ENCODE data around the gene SNPH.

Gene SNPH

GRCh38 chr20:1265226-1265915 is 723 bp upstream of the SNPH start:
- DNase-seq: no peak

GRCh38 chr20:1265916-1266166 is 253 bp upstream of the SNPH start:
- no peak for DNase-seq

- DNase-seq: no peak
Measured at GRCh38 chr20:1267161-1267560, 1.1 kb downstream of the SNPH start.

- no peak for DNase-seq
Measured at GRCh38 chr20:1267809-1268374, 1.8 kb downstream of the SNPH start.

GRCh38 chr20:1269235-1269634 is 3.1 kb downstream of the SNPH start:
- no peak for DNase-seq

- no peak for DNase-seq
Measured at GRCh38 chr20:1269850-1270249, 3.8 kb downstream of the SNPH start.

GRCh38 chr20:1272368-1273100 is 6.4 kb downstream of the SNPH start:
- no peak for DNase-seq

- DNase-seq: no peak
Measured at GRCh38 chr20:1273366-1273765, 7.3 kb downstream of the SNPH start.

GRCh38 chr20:1274485-1275311 is 8.6 kb downstream of the SNPH start:
- peak; percentile 44 for DNase-seq

- DNase-seq: no peak
Measured at GRCh38 chr20:1275919-1276318, 9.8 kb downstream of the SNPH start.

- DNase-seq: no peak
Measured at GRCh38 chr20:1277529-1278322, 11.6 kb downstream of the SNPH start.

- DNase-seq: no peak
Measured at GRCh38 chr20:1278993-1279392, 12.9 kb downstream of the SNPH start.

- no peak for DNase-seq
Measured at GRCh38 chr20:1280195-1281102, 14.4 kb downstream of the SNPH start.

GRCh38 chr20:1281279-1282057 is 15.4 kb downstream of the SNPH start:
- peak; percentile 81 for DNase-seq

GRCh38 chr20:1282966-1283365 is 16.9 kb downstream of the SNPH start:
- DNase-seq: no peak

- DNase-seq: no peak
Measured at GRCh38 chr20:1283522-1284510, 17.7 kb downstream of the SNPH start.

- DNase-seq: no peak
Measured at GRCh38 chr20:1286267-1287024, 20.4 kb downstream of the SNPH start.

- DNase-seq: no peak
Measured at GRCh38 chr20:1287306-1287705, 21.2 kb downstream of the SNPH start.
